HCEC 1CT (cell line): Measurements from ENCODE around the gene GTPBP2.

Experiments used
- DNase-seq: peaks from one replicate; pipeline ENCODE4 v3.0.0-alpha.2; 2017

GTPBP2 gene

GRCh38 chr6:43575105-43575771 lies 53.8 kb downstream of the GTPBP2 start:
- DNase-seq = peak; percentile 26

- DNase-seq = no peak
Observed at GRCh38 chr6:43572015-43572414, 57.0 kb downstream of the GTPBP2 start.

- peak; percentile 66 for DNase-seq
Observed at GRCh38 chr6:43570876-43571441, 58.1 kb downstream of the GTPBP2 start.
